Occipital lobe (tissue), 2 donors: Measurements from ENCODE around the gene ZNF236. TPM values are rescaled to one million over a fixed set of nuclear protein-coding genes. Genes with fewer than 3 reads are reported as not detected.

Source experiments
- small RNA-seq: library from RNA; depleted of rRNA; stranded (forward); fragments of <200 nt; gene quantifications from one replicate; pipeline ENCODE3, GENCODE V24; 2014
- total RNA-seq: library from RNA; depleted of rRNA; stranded (reverse); fragments of >200 nt; gene quantifications from one replicate; pipeline ENCODE4 v1.2.3, GENCODE V29; 2014

ZNF236 gene
- total RNA-seq, 1 donor from 2014 or later, result 30.3 TPM

Small RNA genes lying within 50 kb of the gene (small RNA-seq; reads per million reads assigned to genes)
- not detected for gene RF00017
- not detected for gene RNU6-346P
